ENCODE results near the gene SIRT5.

SIRT5 gene

DNA sequence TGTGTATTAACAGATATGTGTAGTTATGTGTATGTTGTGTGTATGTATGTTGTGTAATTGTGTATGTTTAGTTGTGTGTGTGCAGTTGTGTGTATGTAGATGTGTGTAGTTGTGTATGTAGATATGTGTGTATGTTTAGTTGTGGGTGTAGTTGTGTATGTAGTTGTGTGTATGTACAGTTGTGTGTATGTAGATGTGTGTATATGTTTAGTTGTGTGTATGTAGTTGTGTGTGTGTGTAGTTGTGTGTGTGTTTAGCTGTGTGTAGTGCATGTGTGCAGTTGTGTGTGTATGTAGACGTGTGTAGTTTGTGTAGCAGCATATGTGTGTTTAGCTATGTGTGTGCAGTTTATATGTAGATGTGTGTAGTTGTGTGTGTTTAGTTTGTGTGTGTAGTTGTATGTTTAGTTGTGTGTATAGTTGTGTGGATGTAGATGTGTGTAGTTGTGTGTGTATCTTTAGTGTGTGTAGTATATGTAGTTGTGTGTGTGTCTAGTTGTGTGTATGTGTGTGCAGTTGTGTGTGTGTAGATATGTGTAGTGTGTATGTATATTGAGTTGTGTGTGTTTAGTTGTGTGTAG lies 16.3 kb downstream of the SIRT5 start:
- no peak for DNase-seq

DNA sequence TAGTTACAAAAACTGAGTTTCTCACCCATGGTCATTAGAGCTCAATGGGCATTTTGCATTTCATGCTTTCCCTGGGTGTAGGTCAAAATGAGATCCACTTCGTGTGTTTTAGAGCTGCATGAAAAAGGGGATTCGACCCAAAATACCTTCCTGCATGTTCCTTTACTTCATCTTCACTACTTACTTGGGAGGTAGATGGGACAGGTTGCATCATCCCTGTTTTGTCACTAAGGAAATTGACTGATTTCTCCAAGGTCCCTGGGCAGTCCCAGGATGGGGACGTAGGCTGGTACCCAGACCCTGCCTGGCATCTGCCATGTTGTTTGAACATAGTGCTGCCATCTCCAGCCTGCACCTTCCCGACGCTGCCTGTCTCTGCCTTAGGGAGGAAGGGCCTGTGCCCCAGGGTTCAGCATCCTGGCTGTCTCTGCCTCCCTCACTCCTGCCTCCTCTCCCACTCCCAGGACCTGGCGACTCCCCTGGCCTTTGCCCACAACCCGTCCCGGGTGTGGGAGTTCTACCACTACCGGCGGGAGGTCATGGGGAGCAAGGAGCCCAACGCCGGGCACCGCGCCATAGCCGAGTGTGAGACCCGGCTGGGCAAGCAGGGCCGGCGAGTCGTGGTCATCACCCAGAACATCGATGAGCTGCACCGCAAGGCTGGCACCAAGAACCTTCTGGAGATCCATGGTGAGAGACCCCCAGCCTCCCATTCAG lies 17.0 kb downstream of the SIRT5 start:
- no peak for DNase-seq

DNA sequence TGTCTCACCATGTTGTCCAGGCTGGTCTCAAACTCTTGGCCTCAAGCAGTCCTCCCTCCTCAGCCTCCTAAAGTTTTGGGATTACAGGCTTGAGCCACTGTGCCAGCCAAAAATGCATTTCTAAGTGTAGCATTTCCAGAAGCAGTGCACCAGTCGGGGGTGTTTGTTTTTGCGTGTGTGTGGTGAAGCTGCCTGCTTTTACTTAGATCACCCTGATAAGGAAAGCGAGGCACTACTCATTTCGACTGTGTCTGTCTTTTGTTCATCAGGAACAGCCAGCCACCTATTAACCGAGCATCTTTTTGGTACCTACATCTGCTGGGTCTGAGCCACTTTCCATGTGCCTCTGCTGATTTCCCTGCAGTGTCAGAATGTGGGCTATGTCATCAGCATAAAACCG lies 18.7 kb downstream of the SIRT5 start:
- no peak for DNase-seq

DNA sequence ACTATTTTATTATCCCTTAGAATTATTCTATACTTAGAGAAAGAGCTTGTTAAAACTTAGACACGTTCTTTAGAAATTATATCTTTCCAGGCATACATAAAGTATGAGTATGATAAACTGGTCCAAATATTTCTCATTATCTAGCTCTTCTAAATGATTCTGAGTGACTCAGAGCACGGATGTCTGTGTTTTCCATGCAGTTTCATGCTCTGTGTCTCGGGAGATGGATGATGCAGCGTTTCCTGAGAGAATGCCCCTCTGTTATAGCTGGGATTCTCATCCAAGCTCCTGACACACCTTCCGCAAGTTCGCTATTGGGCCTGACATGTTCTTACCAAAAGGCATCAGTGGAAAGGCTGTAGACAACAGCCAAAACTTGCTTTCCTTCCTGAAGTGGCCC lies 19.3 kb downstream of the SIRT5 start:
- DNase-seq: no peak

DNA sequence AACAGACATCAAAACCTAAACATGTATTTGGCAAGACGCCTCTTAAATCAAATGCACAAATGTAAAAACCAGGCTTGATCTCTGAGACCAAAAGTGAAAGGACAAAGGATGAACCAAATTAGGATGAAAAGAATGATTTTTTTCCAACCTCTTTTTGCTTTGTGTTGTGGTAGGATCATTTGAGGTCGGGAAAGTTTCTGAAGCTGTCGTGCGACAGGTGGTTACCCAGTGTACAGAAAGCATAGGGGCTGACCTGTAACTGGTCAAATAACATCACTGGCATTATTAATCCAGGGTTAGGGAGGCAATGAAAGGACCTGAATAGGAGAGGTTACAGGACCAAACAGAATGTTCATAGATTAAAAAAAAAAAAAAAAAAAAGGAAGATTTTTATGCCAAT lies 22.7 kb downstream of the SIRT5 start:
- no peak for DNase-seq

DNA sequence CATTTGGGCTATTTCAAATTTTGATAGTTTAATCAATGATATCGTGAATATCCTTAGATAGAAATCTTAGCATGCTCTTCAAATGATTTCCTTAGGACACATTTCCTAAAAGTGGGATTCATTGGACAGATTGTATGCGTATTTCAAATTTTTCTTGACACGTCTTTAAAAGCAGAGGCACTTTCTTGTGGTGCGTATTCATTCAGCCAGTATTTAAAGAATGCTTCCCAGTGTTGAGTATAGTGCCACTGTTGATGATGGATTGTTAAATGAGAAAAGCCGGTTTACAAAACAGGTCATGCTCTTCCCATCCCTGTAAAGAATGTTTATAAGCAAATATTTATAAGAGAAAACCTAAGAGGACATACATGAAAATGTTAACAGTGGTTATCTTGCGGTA lies 25.6 kb downstream of the SIRT5 start:
- DNase-seq: no peak

DNA sequence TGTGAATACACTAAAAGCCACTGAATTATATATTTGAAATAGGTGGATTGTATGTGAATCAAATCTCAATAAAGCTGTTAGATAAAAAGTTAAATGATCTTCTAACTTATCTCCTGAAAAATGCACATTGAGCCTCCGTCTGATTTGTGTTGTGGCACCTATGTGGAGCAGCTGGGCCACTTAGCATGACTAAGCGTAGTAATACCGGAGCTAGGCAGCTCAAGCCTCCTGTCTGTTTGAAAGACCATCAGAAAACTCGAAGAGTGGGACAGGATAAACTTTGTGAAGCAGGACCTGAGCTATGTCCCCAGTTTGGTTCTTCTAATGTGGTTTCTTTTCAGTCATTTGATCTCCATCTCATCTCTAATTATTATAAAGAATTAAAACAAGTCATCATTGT lies 29.7 kb downstream of the SIRT5 start:
- no peak for DNase-seq

DNA sequence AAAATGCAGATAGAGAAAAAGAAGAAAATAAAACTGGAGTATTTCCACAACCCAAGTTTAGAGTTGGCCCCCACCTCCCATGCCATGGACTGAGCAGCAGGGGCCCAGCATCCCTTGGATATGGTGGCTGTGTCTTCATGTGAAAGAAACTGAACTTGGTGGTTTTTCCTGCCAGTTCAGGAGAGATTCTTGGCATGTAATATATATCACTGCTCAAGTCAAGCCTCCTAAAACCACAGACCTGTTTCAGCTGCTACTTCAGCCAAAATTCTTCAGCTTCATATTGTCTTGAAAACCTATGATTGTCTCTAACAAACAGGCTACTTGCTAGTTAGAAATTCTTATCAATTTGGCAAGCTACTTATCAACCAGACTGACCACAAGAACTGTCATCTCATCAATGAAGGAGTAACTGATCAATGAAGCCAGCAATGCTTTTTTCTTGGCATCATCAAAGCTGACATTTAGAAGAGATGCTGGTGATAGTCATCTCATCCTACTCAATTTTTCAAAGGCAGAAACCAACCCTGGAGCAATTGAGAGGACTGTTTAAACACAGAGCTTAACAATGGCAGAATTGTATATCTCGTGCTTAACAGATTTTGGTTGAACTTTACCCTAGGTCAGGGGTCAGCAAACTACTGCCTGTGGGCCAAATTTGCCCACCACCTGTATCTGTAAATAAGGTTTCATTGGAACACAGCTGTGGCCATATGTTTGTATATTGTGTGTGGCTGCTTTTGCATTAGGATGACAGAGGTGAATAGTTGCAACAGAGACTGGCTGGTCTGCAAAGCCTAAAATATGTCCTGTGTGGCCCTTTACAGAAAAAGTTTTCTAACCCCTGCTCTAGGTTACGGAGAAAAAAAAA lies 30.4 kb downstream of the SIRT5 start:
- no peak for DNase-seq

DNA sequence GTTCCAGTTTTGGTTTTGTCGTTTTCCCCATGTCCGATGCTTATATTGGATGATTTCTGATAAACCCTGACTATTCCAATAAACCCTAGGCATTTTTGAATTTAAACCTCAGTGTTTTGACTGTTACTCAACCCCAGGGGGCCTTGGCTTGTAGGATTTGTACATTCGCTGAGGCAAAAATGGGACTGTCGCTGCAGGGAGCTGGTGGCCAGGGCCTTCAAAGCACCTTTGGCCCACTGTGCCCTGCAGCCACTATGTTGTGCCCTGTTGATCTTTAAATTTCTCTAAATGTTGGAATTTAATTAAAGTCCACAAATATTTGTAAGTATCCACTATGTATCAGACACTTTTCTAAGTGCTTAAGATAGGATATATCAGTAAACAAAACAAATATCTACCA lies 31.2 kb downstream of the SIRT5 start:
- no peak for DNase-seq

DNA sequence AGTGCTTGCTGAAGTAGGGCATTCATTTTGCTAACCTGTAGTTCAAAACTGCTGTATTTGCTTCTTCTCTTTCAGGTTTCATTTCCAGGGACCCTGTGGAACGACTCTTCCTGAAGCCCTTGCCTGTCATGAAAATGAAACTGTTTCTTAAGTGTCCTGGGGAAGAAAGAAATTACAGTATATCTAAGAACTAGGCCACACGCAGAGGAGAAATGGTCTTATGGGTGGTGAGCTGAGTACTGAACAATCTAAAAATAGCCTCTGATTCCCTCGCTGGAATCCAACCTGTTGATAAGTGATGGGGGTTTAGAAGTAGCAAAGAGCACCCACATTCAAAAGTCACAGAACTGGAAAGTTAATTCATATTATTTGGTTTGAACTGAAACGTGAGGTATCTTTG lies 37.3 kb downstream of the SIRT5 start:
- no peak for DNase-seq

DNA sequence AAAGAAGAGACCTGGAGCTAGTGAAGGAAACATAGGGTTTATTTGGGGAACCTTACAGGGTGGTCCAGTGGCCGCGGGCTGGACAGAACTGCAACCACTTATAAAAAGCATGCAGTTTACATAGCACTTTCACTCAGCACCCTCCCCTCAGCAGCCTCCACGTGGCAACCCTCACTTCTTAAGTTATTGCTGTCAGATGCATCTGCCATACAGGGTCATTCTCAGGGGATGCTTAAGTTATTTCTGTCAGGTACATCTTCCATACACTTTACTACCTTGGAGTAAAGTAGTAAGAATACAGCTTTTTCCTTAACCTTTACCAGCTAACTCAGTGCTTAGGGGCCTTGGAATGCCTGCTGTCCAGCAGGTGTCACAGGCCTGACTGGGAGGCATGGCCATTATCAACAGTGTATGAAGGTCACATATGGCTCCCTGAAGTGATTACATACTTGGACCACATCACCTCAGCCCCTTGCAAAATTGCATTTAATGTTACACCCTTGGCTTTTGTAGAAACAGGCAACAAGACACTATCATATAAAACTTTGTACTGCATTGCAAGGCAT lies 38.7 kb downstream of the SIRT5 start:
- DNase-seq: no peak

DNA sequence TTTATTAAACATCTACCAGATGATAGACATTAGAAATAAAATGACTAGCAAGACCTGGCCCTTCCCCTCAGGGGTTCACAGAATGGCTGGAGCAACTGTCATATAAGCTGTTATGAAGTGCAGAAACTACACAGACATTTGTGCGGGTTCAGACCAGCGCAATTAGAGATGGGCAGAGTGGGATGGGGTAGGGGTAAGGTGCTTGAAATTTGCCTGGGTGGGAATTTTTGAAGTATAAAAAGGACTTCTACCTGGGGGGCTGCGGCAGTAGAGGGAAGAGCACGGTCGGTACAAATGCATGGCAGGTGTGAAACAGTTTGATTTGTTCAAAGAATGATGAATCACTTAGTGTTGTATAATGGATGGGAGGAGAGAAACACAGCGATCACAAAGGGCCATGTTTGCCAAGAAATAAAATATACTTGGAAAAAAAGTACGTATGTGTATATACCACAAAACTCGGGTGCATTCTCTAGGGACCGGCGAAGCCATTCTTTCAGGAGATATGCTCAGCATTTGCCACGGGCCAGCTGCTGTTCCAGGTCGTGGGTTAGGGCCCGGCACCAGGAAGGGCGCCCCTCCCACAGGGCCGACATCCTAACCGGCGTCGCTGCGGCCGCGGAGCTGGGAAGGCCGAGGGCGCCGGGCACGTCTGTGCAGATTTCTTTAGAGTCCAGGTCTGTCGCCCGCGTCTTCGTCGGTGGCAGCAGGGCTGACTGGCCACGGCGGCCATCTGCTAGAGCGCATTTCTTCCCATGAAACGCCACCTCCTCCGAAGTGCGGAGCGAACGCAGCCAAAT lies 39.9 kb downstream of the SIRT5 start:
- DNase-seq: no peak

DNA sequence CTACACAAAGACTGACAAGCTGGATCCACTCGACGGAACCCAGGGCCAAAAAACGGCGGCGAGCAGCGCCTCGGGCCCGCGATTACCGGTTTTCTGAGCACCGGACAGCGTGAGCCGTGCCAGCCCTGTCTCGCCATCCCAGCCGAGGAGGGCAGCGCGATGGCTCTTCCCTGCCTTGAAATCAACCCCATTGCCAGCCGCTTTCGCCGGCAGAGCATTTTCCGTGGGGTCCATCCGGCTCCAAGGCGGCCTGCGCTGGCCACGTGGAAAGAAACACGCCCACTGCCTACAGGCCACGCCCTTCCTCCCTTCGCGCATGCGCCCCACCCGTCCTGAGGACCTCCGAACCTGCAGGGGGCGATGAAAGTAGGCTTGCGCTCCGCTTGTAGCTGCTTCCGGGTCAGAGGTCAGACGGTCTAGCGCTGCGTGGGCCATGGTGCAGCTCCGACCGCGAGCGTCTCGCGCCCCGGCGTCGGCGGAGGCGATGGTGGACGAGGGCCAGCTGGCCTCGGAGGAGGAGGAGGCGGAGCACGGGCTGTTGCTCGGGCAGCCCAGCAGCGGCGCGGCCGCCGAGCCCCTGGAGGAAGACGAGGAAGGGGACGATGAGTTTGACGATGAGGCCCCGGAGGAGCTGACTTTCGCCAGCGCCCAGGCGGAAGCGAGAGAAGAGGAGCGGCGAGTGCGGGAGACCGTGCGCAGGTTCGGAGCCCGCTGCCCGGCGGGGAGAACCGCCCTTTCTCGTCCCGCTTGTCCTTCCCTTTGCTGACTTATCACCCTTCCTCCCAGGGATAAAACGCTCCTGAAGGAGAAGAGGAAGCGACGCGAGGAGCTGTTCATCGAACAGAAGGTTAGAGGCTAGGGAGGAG lies 40.8 kb downstream of the SIRT5 start, which contains the start of gene NOL7:
Gene NOL7 (plus strand): TSS at position 410 of the 866 bp plus-strand sequence. CDS start 24 bp downstream, at position 434.
- DNase-seq: peak; percentile 100

DNA sequence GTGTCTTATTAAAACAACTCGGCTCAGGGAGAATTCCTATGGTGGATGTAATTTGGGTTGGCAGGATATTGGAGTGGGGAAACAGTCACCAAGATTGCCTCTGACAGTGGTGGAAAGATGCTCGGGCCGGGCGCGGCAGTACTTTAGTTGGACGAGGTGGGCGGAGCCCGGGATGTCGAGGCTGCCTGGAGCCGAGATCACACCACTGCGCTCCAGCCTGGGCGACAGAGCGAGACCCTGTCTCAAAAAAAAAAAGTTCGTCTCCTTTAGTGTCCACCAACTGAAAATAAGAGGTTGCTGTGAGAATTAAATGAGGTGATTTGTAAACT lies 41.4 kb downstream of the SIRT5 start:
- DNase-seq: peak; percentile 54

DNA sequence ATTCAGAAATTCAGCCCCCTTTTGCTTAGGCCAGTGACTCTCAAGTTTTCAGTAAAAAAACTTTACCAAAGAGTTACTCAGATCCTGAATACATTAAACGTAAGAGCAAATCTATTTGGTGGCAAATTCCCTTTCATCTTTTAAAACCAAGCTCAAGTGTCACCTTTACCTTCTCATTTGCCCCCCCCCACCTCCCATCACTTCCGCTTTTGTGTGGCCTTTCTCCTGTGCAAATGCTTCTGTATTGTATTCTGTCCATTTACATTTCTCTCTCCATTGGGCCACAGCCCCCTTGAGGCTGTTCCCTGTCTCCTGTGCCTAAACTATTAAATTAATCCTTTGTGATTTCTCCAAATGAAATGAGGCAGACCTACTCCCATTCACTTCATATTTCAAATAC lies 42.7 kb downstream of the SIRT5 start:
- no peak for DNase-seq

DNA sequence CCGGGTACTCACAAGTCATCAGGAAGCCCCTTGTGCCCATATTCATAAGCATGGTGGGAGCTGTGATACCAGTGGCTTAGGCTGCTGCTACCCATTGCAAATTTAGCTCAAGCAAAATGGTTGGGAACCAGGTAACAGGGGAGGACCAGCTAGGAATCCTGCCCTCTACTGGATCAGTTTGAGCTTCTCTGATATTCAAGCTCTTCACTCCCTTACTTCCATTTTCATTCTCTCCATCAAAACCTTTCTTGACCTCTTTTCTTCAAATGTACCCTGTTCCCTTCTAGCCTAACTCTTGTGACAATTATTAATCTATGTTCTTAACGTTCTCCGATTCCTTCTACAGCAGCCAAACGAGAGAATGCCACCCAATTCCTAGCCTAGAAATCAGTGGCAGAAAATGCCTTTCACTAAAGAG lies 50.5 kb downstream of the SIRT5 start:
- no peak for DNase-seq

DNA sequence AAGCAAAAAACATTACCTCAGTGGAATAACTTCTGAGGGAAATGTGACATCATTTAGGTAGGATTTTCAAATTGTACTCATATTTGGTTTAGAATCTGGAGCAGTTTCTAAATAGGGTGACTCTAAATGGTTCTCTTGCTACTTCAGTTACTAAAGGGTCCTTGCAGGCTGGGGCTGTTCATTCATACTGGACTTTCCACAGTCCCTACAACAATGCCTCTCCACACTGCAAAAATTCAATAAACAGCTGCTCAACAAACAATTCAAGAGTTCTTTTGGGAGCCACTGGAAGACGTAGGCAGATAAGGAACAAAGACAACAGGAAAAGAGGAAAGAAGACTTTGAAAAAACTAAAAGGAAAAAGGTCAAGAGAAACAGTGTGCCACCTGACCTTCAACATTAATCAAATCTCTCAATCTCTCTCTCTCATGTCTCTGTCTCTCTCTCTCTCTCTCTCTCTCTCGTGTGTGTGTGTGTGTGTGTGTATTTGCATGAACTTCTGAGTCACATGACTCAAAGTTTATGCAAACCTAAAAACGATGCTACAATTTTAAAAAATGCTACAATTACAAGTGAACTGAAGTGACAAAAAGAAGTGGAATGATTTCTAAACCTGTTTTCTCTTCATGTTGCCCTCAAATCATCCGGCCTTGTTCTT lies 55.2 kb downstream of the SIRT5 start:
- DNase-seq: no peak

DNA sequence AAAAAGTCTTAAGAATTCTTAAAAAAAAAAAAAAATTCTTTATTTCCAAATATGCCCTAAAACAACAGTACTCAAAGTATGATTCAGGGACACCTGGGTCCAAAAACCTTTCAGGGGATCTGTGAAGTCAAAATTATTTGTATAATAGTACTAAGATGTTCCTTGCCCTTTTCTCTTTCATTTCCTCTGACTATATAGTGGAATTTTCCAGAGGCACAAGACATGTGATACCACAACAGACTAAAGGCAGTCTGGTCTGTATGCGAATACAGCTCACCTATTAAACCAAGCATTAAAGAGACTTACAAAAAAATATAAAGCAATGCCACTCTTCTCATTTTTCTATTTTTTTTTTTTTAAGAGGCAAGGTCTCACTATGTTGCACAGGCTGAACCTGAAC lies 56.1 kb downstream of the SIRT5 start:
- DNase-seq: no peak

DNA sequence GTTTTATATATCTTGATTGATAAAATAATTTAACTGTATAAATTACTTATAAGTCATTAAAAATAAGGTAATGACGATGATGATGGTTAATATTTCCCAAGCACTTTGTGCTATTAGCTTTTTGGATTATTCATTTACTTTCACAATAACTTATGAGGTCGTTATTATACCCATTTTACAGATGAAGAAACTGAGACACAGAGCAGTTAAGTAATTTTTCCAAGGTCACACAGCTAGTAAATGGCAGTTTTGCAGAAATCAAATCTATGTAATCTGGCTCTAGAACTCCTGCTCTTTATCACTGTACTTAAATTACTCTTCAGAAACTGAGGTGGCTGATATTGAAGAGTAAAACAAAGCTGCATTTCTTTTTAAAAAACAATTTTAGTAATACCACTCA lies 58.9 kb downstream of the SIRT5 start:
- DNase-seq: no peak

DNA sequence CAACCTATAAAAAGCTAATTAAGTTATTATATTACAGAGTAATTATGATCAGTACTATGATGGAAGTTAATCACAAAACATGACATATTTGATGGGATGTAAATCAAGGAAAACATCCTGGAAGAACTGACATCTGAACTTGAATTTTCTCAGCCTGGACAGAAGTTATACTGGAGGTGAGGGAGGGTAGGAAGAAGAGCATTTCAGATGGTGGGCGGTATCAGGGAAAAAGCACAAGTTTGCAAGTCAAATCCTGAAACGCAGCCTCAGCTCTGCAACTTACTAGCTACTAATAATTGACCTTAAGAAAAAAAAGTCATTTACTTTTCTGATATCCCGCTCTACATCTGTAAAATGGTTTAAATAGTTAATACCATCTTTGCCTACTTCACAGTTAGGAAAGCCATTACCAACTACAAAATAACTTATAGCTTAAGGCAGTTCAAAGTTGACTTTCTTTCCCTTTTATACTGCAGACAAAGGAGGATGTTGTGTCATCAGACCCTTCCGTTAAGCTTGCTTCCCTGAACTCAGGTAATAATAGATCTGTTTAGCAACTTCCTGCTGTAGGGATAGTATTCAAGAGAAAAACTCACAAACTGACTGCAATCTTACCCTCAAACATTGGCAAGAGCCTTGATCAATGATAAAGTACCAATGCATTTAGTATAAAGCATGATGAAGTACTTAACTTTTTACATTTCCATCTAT lies 61.7 kb downstream of the SIRT5 start:
- DNase-seq: no peak

DNA sequence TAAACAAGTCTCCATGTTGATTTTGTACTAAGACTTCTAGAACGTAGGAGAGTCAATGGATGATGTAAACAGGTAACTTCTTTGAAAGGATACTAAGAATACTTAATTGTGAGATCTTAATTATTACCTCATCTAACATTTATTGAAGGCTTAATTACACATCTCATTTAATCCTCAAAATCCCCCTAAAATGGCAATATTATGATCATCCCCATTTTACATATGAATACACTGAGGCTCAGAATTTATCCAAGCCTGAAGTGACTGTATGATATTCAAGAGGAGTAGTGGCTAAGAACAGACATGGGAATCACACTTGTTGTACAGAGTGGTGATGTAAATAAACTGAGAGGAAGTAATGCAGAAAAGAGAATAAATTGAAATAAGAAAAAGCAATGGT lies 63.6 kb downstream of the SIRT5 start:
- DNase-seq: no peak

Measured in activated CD4-positive, CD25-positive, alpha-beta regulatory T cell treated with anti-CD3 and anti-CD28 coated beads, Interleukin-2, amount 50 U/mL, for 72 hours (primary cell).